ENCODE measurements around the gene SLC27A4.

GRCh38 chr9:128404560-128404959, 64.2 kb downstream of the SLC27A4 start:
- TF ChIP-seq POLR2A (IDR thresholded peaks at IDR 0.05; ENCODE audit: low read length) = no peak
- TF ChIP-seq GATA1 (IDR thresholded peaks at IDR 0.05; ENCODE audit: low read depth, low read length) = no peak

Data from erythroblast (primary cell).